GM06990 (cell line): Measurements from ENCODE around the gene ALG10B.
"Not testable (repeated sequence)": the region's sequence is repeated elsewhere in the genome, so short reads cannot be mapped to it uniquely, and the experiment has no call there.

Experiments
- DNase-seq: peaks from one replicate; pipeline ENCODE4 v3.0.0-alpha.2; 2011; ENCODE audit not compliant: insufficient read length; ENCODE audit errors: extremely low read depth
- H3K27me3 ChIP-seq: replicated peaks from 2 replicates; pipeline ENCODE4 v1.6.0; 2011; ENCODE audit warnings: low read length; ENCODE audit not compliant: control insufficient read depth, insufficient read depth
- H3K36me3 ChIP-seq: 2 replicates; pipeline ENCODE4 v1.5.1; 2011; ENCODE audit warnings: low read length; ENCODE audit not compliant: control insufficient read depth, insufficient read depth
- H3K4me3 ChIP-seq: replicated peaks from 2 replicates; pipeline ENCODE4 v1.5.1; 2011; ENCODE audit warnings: low read depth, mild to moderate bottlenecking, control low read depth, low read length
- CTCF ChIP-seq: IDR thresholded peaks from 2 replicates; pipeline ENCODE4 v1.5.1; 2011; ENCODE audit warnings: low read length, control low read depth, mild to moderate bottlenecking, inconsistent platforms; ENCODE audit not compliant: insufficient read depth, poor library complexity, severe bottlenecking

Gene ALG10B

GRCh38 chr12:38332814-38333213, 16.2 kb downstream of the ALG10B start:
- TF ChIP-seq CTCF: no peak
- no peak for DNase-seq
- no peak overlapping the region for H3K4me3 ChIP-seq
- H3K27me3 ChIP-seq: no peaks in the 10 kb centered on the region
- no peaks in the 10 kb centered on the region for H3K36me3 ChIP-seq

- no peaks in the 10 kb centered on the region for H3K27me3 ChIP-seq
- no peak overlapping the region for H3K4me3 ChIP-seq
- no peak for DNase-seq
- H3K36me3 ChIP-seq: no peaks in the 10 kb centered on the region
- no peak for TF ChIP-seq CTCF
Observed at GRCh38 chr12:38342444-38342843, 25.9 kb downstream of the ALG10B start.

- not testable (repeated sequence) for H3K27me3 ChIP-seq
Observed at GRCh38 chr12:38343256-38343655, 26.7 kb downstream of the ALG10B start.

GRCh38 chr12:38343916-38344315, 27.3 kb downstream of the ALG10B start:
- not testable (repeated sequence) for H3K27me3 ChIP-seq, H3K36me3 ChIP-seq, H3K4me3 ChIP-seq, DNase-seq

More at GRCh38 chr12:38343256-38343655, 26.7 kb downstream of the ALG10B start:
- H3K36me3 ChIP-seq, H3K4me3 ChIP-seq, DNase-seq: not testable (repeated sequence)

GRCh38 chr12:38350342-38351174, 34.0 kb downstream of the ALG10B start:
- no peaks in the 10 kb centered on the region for H3K36me3 ChIP-seq
- TF ChIP-seq CTCF: no peak
- H3K4me3 ChIP-seq: 0 out of 2 replicates have a peak overlapping the region, but pooled peaks have one; percentile 28
- DNase-seq: peak; percentile 80
- H3K27me3 ChIP-seq: no peaks in the 10 kb centered on the region

- not testable (repeated sequence) for H3K4me3 ChIP-seq, DNase-seq, H3K27me3 ChIP-seq, H3K36me3 ChIP-seq
Observed at GRCh38 chr12:38351175-38351508, 34.6 kb downstream of the ALG10B start.

- no peaks in the 10 kb centered on the region for H3K36me3 ChIP-seq
- TF ChIP-seq CTCF: no peak
- no peaks in the 10 kb centered on the region for H3K27me3 ChIP-seq
- no peak overlapping the region for H3K4me3 ChIP-seq
- no peak for DNase-seq
Observed at GRCh38 chr12:38367506-38367905, 50.9 kb downstream of the ALG10B start.
